Body of pancreas (tissue), 4 donors: ENCODE data around the gene MLPH.

Experiments used
- POLR2A ChIP-seq, 3 donors: fragments of 450-650 bp; IDR thresholded peaks; one replicate each; pipeline ENCODE4 v1.6.1; 2016; ENCODE audit warnings: antibody characterized with exemption in 3 of 3, mild to moderate bottlenecking in 2 of 3
- TF ChIP-seq, protein P1 (sequence below), 7 experiments: fragments of 450-650 bp in 4 of 7; fragments of 200-600 bp in 3 of 7; sonication (generic) in 3 of 7; IDR thresholded peaks; one replicate each; pipeline ENCODE4 v1.5.1; 2016 to 2019; ENCODE audit warnings: antibody characterized with exemption in 7 of 7

DNA sequence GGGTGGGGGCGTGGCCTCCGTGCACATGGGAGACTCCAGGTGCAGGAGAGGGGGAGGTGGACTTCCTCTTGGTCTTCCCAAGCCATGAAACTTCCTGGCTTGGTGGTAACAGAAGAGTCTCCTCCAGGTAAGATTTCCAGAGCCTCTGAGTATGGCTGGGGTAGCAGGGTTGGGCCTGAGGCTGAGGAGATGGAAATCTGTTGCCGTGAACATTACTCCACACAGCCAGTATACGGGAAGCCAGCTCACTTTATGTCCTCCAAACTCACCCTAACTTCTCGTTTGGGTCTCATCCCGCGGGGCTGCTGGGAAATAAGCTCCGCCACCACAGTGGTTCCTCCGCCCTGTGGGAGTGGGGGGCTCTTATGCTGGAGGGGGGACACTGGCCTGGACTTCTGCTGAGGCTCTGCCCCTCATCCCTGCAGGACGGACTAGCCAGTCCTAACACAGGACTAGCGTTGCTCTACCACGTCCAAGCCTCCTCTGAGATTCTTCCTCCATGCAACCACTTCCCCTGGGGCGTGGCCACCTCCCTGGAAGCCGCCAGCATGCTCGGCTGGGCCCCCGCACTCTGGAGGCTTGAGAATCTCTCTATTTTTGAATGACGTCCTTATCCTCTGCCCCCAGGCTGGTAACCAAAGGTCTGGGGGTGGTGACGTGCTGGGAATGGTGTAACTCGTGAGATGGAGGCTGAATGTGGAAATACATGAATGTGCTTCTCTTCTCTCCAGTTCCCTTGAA lies 104.3 kb downstream of the MLPH start:
- TF ChIP-seq, protein P1, sequence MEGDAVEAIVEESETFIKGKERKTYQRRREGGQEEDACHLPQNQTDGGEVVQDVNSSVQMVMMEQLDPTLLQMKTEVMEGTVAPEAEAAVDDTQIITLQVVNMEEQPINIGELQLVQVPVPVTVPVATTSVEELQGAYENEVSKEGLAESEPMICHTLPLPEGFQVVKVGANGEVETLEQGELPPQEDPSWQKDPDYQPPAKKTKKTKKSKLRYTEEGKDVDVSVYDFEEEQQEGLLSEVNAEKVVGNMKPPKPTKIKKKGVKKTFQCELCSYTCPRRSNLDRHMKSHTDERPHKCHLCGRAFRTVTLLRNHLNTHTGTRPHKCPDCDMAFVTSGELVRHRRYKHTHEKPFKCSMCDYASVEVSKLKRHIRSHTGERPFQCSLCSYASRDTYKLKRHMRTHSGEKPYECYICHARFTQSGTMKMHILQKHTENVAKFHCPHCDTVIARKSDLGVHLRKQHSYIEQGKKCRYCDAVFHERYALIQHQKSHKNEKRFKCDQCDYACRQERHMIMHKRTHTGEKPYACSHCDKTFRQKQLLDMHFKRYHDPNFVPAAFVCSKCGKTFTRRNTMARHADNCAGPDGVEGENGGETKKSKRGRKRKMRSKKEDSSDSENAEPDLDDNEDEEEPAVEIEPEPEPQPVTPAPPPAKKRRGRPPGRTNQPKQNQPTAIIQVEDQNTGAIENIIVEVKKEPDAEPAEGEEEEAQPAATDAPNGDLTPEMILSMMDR (IDR thresholded peaks at IDR 0.05): no peak
- no peak for TF ChIP-seq POLR2A (IDR thresholded peaks at IDR 0.05)
